Measurements from ENCODE around the gene SLC25A24. TPM values are rescaled to one million over a fixed set of nuclear protein-coding genes. Genes with fewer than 3 reads are reported as not detected.

The SLC25A24 gene
- total RNA-seq, 1 donor from 2014 or later, result 47.6 TPM

DNA sequence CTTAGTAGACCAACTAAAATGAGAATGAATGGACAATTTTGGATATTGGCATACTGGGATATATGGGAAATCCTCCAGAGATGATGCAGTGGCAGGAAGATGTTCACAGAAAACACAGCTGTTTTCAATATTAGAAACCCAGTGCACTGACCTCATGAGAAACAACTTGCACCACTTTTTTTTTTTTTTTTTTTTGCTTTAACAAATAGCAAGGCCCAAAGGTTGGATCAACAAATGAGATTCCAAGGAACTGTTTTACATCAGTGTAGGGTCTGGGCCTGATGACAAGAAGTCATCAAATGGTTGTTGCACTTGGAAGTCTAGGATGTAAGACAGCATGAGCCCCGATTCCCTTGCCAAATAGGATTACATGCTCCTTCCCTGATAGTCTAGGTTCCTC, 110.7 kb downstream of the SLC25A24 start:
- Mint-ChIP-seq H3K4me1 (no peaks in the 10 kb centered on the region), H3K27me3 (ENCODE audit: low read depth) (no peaks in the 10 kb centered on the region), H3K9me3 (no peaks in the 10 kb centered on the region), H3K27ac (ENCODE audit: unreplicated experiment) (no peak overlapping the region), H3K4me3 (no peak overlapping the region), H3K36me3 (ENCODE audit: low read depth) (no peaks in the 10 kb centered on the region)
- TF ChIP-seq, protein P1, sequence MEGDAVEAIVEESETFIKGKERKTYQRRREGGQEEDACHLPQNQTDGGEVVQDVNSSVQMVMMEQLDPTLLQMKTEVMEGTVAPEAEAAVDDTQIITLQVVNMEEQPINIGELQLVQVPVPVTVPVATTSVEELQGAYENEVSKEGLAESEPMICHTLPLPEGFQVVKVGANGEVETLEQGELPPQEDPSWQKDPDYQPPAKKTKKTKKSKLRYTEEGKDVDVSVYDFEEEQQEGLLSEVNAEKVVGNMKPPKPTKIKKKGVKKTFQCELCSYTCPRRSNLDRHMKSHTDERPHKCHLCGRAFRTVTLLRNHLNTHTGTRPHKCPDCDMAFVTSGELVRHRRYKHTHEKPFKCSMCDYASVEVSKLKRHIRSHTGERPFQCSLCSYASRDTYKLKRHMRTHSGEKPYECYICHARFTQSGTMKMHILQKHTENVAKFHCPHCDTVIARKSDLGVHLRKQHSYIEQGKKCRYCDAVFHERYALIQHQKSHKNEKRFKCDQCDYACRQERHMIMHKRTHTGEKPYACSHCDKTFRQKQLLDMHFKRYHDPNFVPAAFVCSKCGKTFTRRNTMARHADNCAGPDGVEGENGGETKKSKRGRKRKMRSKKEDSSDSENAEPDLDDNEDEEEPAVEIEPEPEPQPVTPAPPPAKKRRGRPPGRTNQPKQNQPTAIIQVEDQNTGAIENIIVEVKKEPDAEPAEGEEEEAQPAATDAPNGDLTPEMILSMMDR (conservative IDR thresholded peaks at IDR 0.05), result no peak
- DNase-seq (ENCODE audit: low read depth, low spot score), result no peak

DNA sequence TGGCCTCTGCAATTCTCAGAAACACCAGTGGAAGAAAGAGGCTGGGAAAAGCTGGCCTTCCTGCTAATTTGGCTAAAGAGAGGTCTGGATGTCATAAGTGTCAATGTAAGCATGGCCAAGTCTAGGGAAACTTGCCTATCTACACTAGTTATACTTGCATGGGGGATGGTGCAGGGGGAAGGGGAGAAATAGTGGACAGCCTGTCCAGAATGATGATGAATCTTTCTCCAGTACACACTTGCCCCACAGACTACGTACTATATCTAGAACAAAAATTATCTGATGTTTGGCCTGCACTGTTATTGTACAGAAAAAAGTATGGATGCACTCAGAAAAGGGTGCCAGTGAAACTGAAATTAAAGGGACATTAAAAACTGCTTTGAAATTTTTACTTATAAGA, 114.5 kb downstream of the SLC25A24 start:
- H3K27ac Mint-ChIP-seq (ENCODE audit: unreplicated experiment), result no peak overlapping the region
- DNase-seq (ENCODE audit: low read depth, low spot score), result no peak
- H3K9me3 Mint-ChIP-seq, result no peaks in the 10 kb centered on the region
- H3K27me3 Mint-ChIP-seq (ENCODE audit: low read depth), result no peaks in the 10 kb centered on the region
- H3K4me1 Mint-ChIP-seq, result peaks cover 11% of the 10 kb centered on the region
- TF ChIP-seq, protein P1 (conservative IDR thresholded peaks at IDR 0.05), result no peak
- H3K36me3 Mint-ChIP-seq (ENCODE audit: low read depth), result no peaks in the 10 kb centered on the region
- H3K4me3 Mint-ChIP-seq, result no peak overlapping the region

DNA sequence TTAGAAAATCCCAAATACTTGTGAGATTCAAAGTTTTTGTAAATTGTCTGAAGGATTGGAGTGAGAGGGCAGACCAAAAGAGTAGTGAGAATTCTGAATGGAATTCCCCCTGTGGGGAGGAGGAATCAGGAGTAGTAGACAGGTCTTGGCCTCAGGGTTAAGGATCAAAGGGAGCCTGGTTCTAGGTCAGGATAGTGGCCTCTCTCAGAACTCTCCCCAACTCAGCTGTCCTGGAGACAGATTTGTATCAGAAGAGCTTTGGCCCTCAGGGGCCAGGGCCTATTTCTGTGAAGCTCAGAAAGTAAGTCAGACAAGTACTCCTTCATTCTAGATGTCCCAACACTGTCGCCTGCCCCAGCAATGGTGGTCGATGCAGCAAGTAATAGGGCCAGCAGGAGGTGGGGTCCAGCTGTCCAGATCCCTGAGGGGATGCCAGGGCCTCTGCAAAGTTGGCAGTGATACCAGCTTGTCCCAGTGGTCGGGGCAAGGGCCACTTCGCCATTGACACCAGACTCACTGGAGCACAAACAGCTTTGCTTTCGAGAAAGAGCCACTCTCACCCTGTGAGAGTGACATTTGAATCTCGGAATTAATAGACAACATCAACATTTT, 115.2 kb downstream of the SLC25A24 start:
- Mint-ChIP-seq H3K4me1 (peaks cover 11% of the 10 kb centered on the region), H3K9me3 (no peaks in the 10 kb centered on the region), H3K27me3 (ENCODE audit: low read depth) (no peaks in the 10 kb centered on the region), H3K36me3 (ENCODE audit: low read depth) (no peaks in the 10 kb centered on the region), H3K27ac (ENCODE audit: unreplicated experiment) (peak overlapping the region; percentile 60), H3K4me3 (no peak overlapping the region)
- no peak for DNase-seq (ENCODE audit: low read depth, low spot score)
- TF ChIP-seq, protein P1 (conservative IDR thresholded peaks at IDR 0.05), result no peak

Other genes starting within 250 kb of the SLC25A24 start
- 2.6 and 2.9 TPM in 2 replicates for gene VAV3, start 235.2 kb downstream of the SLC25A24 start, total RNA-seq
- not detected in 2 replicates for gene NBPF4, start 43.7 kb upstream of the SLC25A24 start, total RNA-seq
- gene NBPF6, start 250.0 kb upstream of the SLC25A24 start, total RNA-seq, result not detected in 2 replicates

All from neural crest cell (in vitro differentiated cells).